Liver (tissue), 3 donors: ENCODE measurements around the gene CAPZB.

Experiments used
- CTCF ChIP-seq: fragments of 150-350 bp; IDR thresholded peaks from 2 replicates; pipeline ENCODE4 v1.5.1; 2017; ENCODE audit warnings: improper control_type of control experiment, low read depth, low read length; ENCODE audit not compliant: missing input control
- NR2F2 ChIP-seq: IDR thresholded peaks from 2 replicates; pipeline ENCODE4 v1.6.1; 2016; ENCODE audit warnings: antibody characterized with exemption
- RAD21 ChIP-seq, 2 donors: IDR thresholded peaks; 2 replicates each; pipeline ENCODE4 v1.6.1; 2016; ENCODE audit warnings: antibody characterized with exemption in 2 of 2, mild to moderate bottlenecking in 2 of 2
- YY1 ChIP-seq: IDR thresholded peaks from 2 replicates; pipeline ENCODE4 v1.6.1; 2016; ENCODE audit warnings: antibody characterized with exemption, mild to moderate bottlenecking
- ZBTB33 ChIP-seq: IDR thresholded peaks from 2 replicates; pipeline ENCODE4 v1.6.1; 2016; ENCODE audit warnings: antibody characterized with exemption
- TF ChIP-seq, protein P1 (sequence below): IDR thresholded peaks from 2 replicates; pipeline ENCODE4 v1.6.1; 2016; ENCODE audit warnings: antibody characterized with exemption, mild to moderate bottlenecking
- donor health status: healthy.
- donor health status: healthy.

- TF ChIP-seq RAD21 (IDR thresholded peaks at IDR 0.05) (no peak), ZBTB33 (no peak), CTCF (no peak), NR2F2 (no peak), YY1 (no peak)
- TF ChIP-seq, protein P1, sequence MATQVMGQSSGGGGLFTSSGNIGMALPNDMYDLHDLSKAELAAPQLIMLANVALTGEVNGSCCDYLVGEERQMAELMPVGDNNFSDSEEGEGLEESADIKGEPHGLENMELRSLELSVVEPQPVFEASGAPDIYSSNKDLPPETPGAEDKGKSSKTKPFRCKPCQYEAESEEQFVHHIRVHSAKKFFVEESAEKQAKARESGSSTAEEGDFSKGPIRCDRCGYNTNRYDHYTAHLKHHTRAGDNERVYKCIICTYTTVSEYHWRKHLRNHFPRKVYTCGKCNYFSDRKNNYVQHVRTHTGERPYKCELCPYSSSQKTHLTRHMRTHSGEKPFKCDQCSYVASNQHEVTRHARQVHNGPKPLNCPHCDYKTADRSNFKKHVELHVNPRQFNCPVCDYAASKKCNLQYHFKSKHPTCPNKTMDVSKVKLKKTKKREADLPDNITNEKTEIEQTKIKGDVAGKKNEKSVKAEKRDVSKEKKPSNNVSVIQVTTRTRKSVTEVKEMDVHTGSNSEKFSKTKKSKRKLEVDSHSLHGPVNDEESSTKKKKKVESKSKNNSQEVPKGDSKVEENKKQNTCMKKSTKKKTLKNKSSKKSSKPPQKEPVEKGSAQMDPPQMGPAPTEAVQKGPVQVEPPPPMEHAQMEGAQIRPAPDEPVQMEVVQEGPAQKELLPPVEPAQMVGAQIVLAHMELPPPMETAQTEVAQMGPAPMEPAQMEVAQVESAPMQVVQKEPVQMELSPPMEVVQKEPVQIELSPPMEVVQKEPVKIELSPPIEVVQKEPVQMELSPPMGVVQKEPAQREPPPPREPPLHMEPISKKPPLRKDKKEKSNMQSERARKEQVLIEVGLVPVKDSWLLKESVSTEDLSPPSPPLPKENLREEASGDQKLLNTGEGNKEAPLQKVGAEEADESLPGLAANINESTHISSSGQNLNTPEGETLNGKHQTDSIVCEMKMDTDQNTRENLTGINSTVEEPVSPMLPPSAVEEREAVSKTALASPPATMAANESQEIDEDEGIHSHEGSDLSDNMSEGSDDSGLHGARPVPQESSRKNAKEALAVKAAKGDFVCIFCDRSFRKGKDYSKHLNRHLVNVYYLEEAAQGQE, result no peak
Observed at GRCh38 chr1:19405761-19406487, 79.4 kb downstream of the CAPZB start.
